HG03558 (cell line): ENCODE results near the gene EIF4B.
A peak's percentile ranks its signal among the peaks of the same experiment; 100 is the strongest.
"Not testable (repeated sequence)": the region's sequence is repeated elsewhere in the genome, so short reads cannot be mapped to it uniquely, and the experiment has no call there.

Experiments used
- ATAC-seq: cut with Tn5 transposase; IDR thresholded peaks from one replicate; pipeline ENCODE4 v1.9.1; 2021; ENCODE audit warnings: moderate number of reproducible peaks; ENCODE audit not compliant: unreplicated experiment; ENCODE audit errors: extremely low read depth

EIF4B gene

GRCh38 chr12:53005986-53006809, at the start of gene EIF4B:
Gene EIF4B (plus strand): TSS chr12:53006456. CDS start chr12:53006484, 28 bp downstream.
- peak; percentile 68 for ATAC-seq

- no peak for ATAC-seq
These were observed 49.3 kb upstream of the EIF4B start for GRCh38 chr12:52956987-52957386.

GRCh38 chr12:52964556-52965336, 41.5 kb upstream of the EIF4B start:
- ATAC-seq, result no peak

GRCh38 chr12:52965337-52965731, 40.9 kb upstream of the EIF4B start:
- ATAC-seq, result no peak

- no peak for ATAC-seq
These were observed 37.0 kb upstream of the EIF4B start for GRCh38 chr12:52969166-52969795.

- no peak for ATAC-seq
These were observed 36.3 kb upstream of the EIF4B start for GRCh38 chr12:52969828-52970569.

GRCh38 chr12:52971679-52972329, 34.5 kb upstream of the EIF4B start:
- ATAC-seq, result no peak

GRCh38 chr12:52975204-52975603, 31.1 kb upstream of the EIF4B start:
- no peak for ATAC-seq

- ATAC-seq, result no peak
These were observed 30.3 kb upstream of the EIF4B start for GRCh38 chr12:52975820-52976573.

GRCh38 chr12:52976574-52977071, 29.6 kb upstream of the EIF4B start:
- ATAC-seq, result no peak

- ATAC-seq, result no peak
These were observed 29.1 kb upstream of the EIF4B start for GRCh38 chr12:52977170-52977569.

- no peak for ATAC-seq
These were observed 26.1 kb upstream of the EIF4B start for GRCh38 chr12:52980096-52980649.

GRCh38 chr12:52980650-52981423, 25.4 kb upstream of the EIF4B start:
- ATAC-seq, result no peak

GRCh38 chr12:52984136-52984535, 22.1 kb upstream of the EIF4B start:
- ATAC-seq, result no peak

GRCh38 chr12:52988898-52989297, 17.4 kb upstream of the EIF4B start:
- ATAC-seq, result no peak

GRCh38 chr12:52990206-52990605, 16.1 kb upstream of the EIF4B start:
- ATAC-seq, result no peak

GRCh38 chr12:52992240-52992639, 14.0 kb upstream of the EIF4B start:
- not testable (repeated sequence) for ATAC-seq
